ENCODE measurements around the gene MLLT6.

- TF ChIP-seq, protein P1, sequence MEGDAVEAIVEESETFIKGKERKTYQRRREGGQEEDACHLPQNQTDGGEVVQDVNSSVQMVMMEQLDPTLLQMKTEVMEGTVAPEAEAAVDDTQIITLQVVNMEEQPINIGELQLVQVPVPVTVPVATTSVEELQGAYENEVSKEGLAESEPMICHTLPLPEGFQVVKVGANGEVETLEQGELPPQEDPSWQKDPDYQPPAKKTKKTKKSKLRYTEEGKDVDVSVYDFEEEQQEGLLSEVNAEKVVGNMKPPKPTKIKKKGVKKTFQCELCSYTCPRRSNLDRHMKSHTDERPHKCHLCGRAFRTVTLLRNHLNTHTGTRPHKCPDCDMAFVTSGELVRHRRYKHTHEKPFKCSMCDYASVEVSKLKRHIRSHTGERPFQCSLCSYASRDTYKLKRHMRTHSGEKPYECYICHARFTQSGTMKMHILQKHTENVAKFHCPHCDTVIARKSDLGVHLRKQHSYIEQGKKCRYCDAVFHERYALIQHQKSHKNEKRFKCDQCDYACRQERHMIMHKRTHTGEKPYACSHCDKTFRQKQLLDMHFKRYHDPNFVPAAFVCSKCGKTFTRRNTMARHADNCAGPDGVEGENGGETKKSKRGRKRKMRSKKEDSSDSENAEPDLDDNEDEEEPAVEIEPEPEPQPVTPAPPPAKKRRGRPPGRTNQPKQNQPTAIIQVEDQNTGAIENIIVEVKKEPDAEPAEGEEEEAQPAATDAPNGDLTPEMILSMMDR (IDR thresholded peaks at IDR 0.05) = no peak
- no peak for TF ChIP-seq POLR2A (IDR thresholded peaks at IDR 0.05)
These were observed 36.4 kb downstream of the MLLT6 start for GRCh38 chr17:38741461-38741860.

All from right lobe of liver (tissue), 4 donors.